ENCODE results near the gene DIP2C.
"Not testable (repeated sequence)": the region's sequence is repeated elsewhere in the genome, so short reads cannot be mapped to it uniquely, and the experiment has no call there.

DIP2C gene

DNA sequence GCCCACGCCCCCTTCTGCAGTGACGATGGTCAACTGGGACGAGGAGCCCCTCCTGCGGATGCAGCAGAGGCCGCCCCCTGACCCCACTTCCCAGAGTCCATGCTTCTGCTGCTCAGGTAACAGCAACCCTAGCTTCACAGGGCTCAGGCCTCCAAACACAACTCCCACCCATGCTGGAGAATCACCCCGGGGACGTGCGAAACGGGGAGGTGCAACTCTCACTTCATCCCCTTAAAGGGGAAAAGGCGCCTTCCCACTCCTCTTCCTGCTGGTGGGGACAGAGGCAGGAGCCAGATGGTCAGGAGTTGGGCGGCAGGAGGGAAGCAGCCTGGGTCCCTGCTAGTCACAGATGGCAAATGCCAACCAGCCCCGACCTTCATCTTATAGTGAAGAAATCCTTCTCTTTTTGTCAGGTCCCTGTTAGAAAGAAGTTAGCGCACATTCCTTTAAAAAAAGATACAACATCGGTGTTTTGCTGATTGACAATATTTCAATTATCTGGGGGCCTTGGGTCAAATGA, 155.4 kb downstream of the DIP2C start:
- no peaks in the 10 kb centered on the region for H3K27me3 ChIP-seq (ENCODE audit: insufficient read depth, low read length)

DNA sequence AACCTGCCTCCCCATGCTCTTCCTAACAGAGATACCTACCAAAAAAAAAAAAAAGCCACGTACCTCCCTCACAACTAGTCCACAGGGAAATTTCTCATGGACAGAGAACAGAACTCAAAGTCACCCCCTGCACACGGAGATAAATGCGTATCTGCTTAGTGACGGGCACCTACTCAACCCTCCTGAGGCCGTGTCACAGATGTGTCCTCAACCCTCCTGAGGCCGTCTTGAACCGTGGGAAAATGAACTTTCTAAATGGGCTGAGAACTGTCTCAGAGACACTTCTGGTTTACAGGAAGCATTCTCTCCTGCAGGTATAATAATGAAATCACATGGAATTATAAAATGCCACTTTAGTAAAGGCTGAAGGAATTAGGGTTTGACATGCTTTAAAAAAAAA, 155.9 kb downstream of the DIP2C start:
- no peak overlapping the region for H3K9ac ChIP-seq (ENCODE audit: low read depth, low read length)

More for the DNA sequence above, 155.4 kb downstream of the DIP2C start:
- Histone ChIP-seq H3K9me3 (ENCODE audit: insufficient read depth, low read depth, low read length) (no peaks in the 10 kb centered on the region), H3K27ac (ENCODE audit: low read length) (no peak overlapping the region), H3K4me1 (ENCODE audit: insufficient read depth, low read length) (no peaks in the 10 kb centered on the region), H3K4me3 (ENCODE audit: low read length) (no peak overlapping the region), H3K9ac (ENCODE audit: low read depth, low read length) (no peak overlapping the region), H3K36me3 (ENCODE audit: insufficient read depth, low read depth, low read length) (no peaks in the 10 kb centered on the region)

DNA sequence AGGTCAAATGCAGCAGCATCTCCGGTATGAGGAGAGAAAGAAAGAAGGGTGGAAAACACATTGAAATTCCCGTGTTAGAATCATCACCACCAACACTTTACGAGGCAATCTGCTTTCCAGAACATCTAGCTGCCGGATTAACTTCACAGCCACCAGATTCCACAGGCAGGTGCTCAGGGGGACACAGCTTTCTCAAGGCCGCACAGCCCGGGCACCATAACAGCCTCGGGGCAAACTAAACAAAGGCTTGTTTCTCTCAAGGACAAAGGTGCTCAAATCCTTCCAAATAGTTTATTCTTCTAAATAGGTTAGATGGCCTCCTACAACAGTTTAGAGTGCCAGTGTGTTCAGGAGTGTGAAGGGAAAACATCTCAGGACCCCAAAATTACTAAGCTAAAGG, 156.3 kb downstream of the DIP2C start:
- Histone ChIP-seq H3K4me1 (ENCODE audit: insufficient read depth, low read length) (no peaks in the 10 kb centered on the region), H3K9ac (ENCODE audit: low read depth, low read length) (no peak overlapping the region), H3K9me3 (ENCODE audit: insufficient read depth, low read depth, low read length) (no peaks in the 10 kb centered on the region), H3K36me3 (ENCODE audit: insufficient read depth, low read depth, low read length) (no peaks in the 10 kb centered on the region), H3K27me3 (ENCODE audit: insufficient read depth, low read length) (no peaks in the 10 kb centered on the region), H3K27ac (ENCODE audit: low read length) (no peak overlapping the region), H3K4me3 (ENCODE audit: low read length) (no peak overlapping the region)

More for the DNA sequence above, 155.9 kb downstream of the DIP2C start:
- Histone ChIP-seq H3K27me3 (ENCODE audit: insufficient read depth, low read length) (no peaks in the 10 kb centered on the region), H3K9me3 (ENCODE audit: insufficient read depth, low read depth, low read length) (no peaks in the 10 kb centered on the region), H3K4me1 (ENCODE audit: insufficient read depth, low read length) (no peaks in the 10 kb centered on the region), H3K4me3 (ENCODE audit: low read length) (no peak overlapping the region), H3K27ac (ENCODE audit: low read length) (no peak overlapping the region), H3K36me3 (ENCODE audit: insufficient read depth, low read depth, low read length) (no peaks in the 10 kb centered on the region)

- not testable (repeated sequence) for H3K4me1 ChIP-seq (ENCODE audit: insufficient read depth, low read length); H3K36me3 ChIP-seq (ENCODE audit: insufficient read depth, low read depth, low read length); H3K27ac ChIP-seq (ENCODE audit: low read length); H3K9me3 ChIP-seq (ENCODE audit: insufficient read depth, low read depth, low read length); H3K4me3 ChIP-seq (ENCODE audit: low read length); H3K27me3 ChIP-seq (ENCODE audit: insufficient read depth, low read length); H3K9ac ChIP-seq (ENCODE audit: low read depth, low read length)
These were observed 157.1 kb downstream of the DIP2C start for GRCh38 chr10:532331-532730.

DNA sequence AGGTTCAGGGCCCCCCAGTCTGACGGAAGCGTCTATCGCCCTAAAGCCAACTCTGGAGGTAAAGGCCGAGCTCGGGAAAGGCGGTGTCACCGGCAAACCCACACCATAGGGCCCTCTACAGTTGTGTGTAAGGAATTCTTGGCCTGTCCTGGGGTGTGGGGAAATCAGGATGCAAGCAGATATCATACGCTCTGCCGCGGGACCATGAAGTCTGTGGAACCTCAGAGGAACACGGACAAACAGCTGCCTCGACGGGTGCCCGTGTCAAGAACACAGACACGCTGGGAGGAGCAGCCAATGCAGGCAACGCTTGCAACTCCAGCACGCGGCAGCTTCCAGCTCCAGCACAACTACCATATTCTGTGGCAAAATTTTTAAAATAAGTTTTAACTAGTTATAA, 157.9 kb downstream of the DIP2C start:
- Histone ChIP-seq H3K9ac (ENCODE audit: low read depth, low read length) (no peak overlapping the region), H3K27ac (ENCODE audit: low read length) (no peak overlapping the region), H3K36me3 (ENCODE audit: insufficient read depth, low read depth, low read length) (no peaks in the 10 kb centered on the region), H3K4me1 (ENCODE audit: insufficient read depth, low read length) (no peaks in the 10 kb centered on the region), H3K4me3 (ENCODE audit: low read length) (no peak overlapping the region), H3K9me3 (ENCODE audit: insufficient read depth, low read depth, low read length) (no peaks in the 10 kb centered on the region), H3K27me3 (ENCODE audit: insufficient read depth, low read length) (no peaks in the 10 kb centered on the region)

- Histone ChIP-seq H3K4me1 (ENCODE audit: insufficient read depth, low read length) (no peaks in the 10 kb centered on the region), H3K27ac (ENCODE audit: low read length) (no peak overlapping the region), H3K9ac (ENCODE audit: low read depth, low read length) (no peak overlapping the region), H3K36me3 (ENCODE audit: insufficient read depth, low read depth, low read length) (no peaks in the 10 kb centered on the region), H3K9me3 (ENCODE audit: insufficient read depth, low read depth, low read length) (no peaks in the 10 kb centered on the region), H3K27me3 (ENCODE audit: insufficient read depth, low read length) (no peaks in the 10 kb centered on the region), H3K4me3 (ENCODE audit: low read length) (no peak overlapping the region)
These were observed 158.8 kb downstream of the DIP2C start for GRCh38 chr10:530717-531116.

DNA sequence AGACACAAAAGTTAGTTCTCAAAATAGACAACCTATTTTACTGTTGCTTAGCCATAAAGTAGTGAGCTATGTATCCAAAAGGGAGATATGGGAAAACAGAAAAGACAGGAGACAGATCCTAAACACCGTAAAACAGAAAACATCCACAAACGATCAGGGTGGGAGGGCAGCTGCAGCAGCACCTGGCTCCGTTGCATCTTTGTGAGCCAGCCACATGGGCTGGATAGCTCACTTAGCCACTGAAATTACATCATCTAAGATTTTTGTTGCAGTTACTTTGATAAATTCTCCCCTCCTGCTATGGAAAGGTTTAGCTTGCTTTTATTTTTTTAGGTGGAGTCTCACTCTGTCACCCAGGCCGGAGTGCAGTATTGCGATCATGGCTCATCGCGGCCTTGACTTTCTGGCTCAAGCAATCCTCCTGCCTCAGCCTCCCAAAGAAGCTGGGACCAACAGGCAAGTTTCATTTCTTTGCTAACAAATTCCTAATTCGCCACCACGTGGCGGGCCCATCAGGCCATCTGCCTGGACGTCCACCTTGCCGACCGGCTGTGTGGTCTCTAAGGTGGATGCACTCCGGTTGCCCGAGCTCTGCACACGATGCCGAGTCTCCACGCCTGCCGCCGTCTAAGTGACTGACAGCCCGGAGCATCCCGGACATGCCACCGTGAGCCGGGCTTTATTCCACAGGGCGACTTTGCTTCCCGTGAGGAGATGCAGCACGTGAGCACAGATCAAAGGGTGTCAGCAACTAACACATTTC, 159.8 kb downstream of the DIP2C start:
- no peak overlapping the region for H3K9ac ChIP-seq (ENCODE audit: low read depth, low read length)
- no peaks in the 10 kb centered on the region for H3K4me1 ChIP-seq (ENCODE audit: insufficient read depth, low read length)
- H3K9me3 ChIP-seq (ENCODE audit: insufficient read depth, low read depth, low read length) = no peaks in the 10 kb centered on the region
- no peak overlapping the region for H3K4me3 ChIP-seq (ENCODE audit: low read length)
- H3K27ac ChIP-seq (ENCODE audit: low read length) = no peak overlapping the region
- H3K36me3 ChIP-seq (ENCODE audit: insufficient read depth, low read depth, low read length) = no peaks in the 10 kb centered on the region
- H3K27me3 ChIP-seq (ENCODE audit: insufficient read depth, low read length) = no peaks in the 10 kb centered on the region

DNA sequence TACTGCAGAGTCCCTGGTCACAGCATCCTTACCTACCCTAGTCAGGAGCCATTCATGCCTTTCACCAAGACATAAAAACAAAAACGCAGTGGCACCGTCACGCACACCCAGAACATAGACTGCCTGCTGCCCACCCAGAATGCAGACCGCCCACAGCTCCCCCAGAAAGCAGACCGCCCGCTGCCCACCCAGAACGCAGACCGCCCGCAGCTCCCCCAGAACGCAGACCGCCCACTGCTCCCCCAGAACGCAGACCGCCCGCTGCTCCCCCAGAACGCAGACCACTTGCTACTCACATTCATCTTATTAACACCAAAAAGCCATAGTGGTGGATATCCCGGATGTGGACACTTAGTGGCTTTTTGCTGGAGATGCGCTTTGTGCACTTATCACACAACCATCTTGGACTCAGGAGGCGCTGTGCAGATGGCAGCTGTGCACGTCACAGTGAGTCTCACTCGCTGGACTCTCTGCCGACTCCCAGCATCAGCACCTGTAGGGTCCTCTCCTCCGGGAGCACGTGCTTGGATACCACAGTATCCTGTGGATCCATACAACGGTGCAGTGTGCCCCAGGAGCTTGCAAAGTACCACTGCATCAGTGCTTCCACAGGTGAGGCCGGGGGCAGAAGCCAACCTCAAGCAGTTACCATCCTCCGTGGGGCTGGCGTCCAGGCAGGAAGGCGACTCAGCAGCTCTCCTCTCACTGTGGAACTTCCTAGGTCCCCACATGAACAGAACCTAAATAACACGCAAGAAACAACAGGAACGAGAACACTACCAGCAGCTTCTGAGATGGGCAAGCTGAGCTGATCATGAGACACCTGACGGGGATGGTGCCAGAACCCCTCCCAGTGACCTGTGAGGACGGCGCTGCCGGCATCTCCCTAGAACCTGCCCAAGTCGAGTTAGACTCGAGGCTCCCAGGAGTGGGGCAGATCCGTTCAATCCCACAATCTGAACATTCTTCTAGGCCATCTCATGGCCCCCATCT, 161.0 kb downstream of the DIP2C start:
- Histone ChIP-seq H3K9me3 (ENCODE audit: insufficient read depth, low read depth, low read length) (no peaks in the 10 kb centered on the region), H3K27ac (ENCODE audit: low read length) (no peak overlapping the region), H3K4me1 (ENCODE audit: insufficient read depth, low read length) (no peaks in the 10 kb centered on the region), H3K4me3 (ENCODE audit: low read length) (no peak overlapping the region), H3K27me3 (ENCODE audit: insufficient read depth, low read length) (no peaks in the 10 kb centered on the region), H3K36me3 (ENCODE audit: insufficient read depth, low read depth, low read length) (no peaks in the 10 kb centered on the region), H3K9ac (ENCODE audit: low read depth, low read length) (no peak overlapping the region)

- Histone ChIP-seq H3K4me3 (ENCODE audit: low read length) (no peak overlapping the region), H3K9me3 (ENCODE audit: insufficient read depth, low read depth, low read length) (no peaks in the 10 kb centered on the region), H3K27me3 (ENCODE audit: insufficient read depth, low read length) (no peaks in the 10 kb centered on the region), H3K36me3 (ENCODE audit: insufficient read depth, low read depth, low read length) (no peaks in the 10 kb centered on the region), H3K9ac (ENCODE audit: low read depth, low read length) (no peak overlapping the region), H3K4me1 (ENCODE audit: insufficient read depth, low read length) (no peaks in the 10 kb centered on the region), H3K27ac (ENCODE audit: low read length) (no peak overlapping the region)
These were observed 162.1 kb downstream of the DIP2C start for GRCh38 chr10:527416-527815.

GRCh38 chr10:526651-527312, 162.7 kb downstream of the DIP2C start:
- Histone ChIP-seq H3K9me3 (ENCODE audit: insufficient read depth, low read depth, low read length) (no peaks in the 10 kb centered on the region), H3K36me3 (ENCODE audit: insufficient read depth, low read depth, low read length) (no peaks in the 10 kb centered on the region), H3K4me1 (ENCODE audit: insufficient read depth, low read length) (no peaks in the 10 kb centered on the region), H3K27me3 (ENCODE audit: insufficient read depth, low read length) (no peaks in the 10 kb centered on the region), H3K4me3 (ENCODE audit: low read length) (no peak overlapping the region), H3K9ac (ENCODE audit: low read depth, low read length) (no peak overlapping the region), H3K27ac (ENCODE audit: low read length) (no peak overlapping the region)

DNA sequence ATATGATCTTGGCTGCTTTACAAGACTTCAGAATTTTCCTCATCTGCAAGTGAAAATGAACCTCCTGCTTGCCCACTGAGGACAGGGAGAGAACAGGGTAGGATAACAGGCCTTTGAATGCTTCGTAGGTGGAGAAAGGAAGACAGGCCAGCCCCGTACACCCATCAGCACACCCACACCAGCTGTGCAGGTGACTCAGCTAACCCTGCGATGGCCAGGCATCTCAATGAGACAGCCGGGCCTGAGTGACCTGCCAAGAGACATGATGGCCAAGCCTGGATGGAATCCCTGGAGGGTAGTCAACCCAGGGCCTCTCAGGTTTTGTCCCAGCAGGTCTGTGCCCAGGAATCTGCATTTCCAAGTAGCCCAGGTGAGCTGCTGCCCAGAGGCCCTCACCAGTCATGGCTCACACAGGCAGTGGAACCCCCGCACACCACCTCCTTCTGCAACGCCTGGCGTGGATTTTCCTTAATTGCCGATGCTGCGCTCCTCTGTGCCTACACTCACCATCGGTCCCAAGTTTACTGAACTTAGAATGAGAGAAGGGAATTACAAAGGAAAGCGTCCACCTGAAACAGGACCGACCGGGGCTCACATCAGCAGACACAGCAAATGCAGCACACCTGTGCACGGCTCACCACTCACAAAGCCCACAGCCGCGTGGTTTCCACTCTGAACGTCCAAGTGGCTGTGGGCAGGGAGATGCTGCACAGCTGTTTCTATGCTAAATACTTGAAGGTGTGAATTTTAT, 163.7 kb downstream of the DIP2C start:
- H3K9ac ChIP-seq (ENCODE audit: low read depth, low read length) = no peak overlapping the region
- no peak overlapping the region for H3K4me3 ChIP-seq (ENCODE audit: low read length)
- no peaks in the 10 kb centered on the region for H3K9me3 ChIP-seq (ENCODE audit: insufficient read depth, low read depth, low read length)
- no peaks in the 10 kb centered on the region for H3K27me3 ChIP-seq (ENCODE audit: insufficient read depth, low read length)
- H3K27ac ChIP-seq (ENCODE audit: low read length) = no peak overlapping the region
- H3K4me1 ChIP-seq (ENCODE audit: insufficient read depth, low read length) = peaks cover 5% of the 10 kb centered on the region; the same call in 1 of the 2 replicates
- no peaks in the 10 kb centered on the region for H3K36me3 ChIP-seq (ENCODE audit: insufficient read depth, low read depth, low read length)

All from iPS-20b (cell line).